Stimulated activated CD8-positive, alpha-beta memory T cell treated with anti-CD3 and anti-CD28 coated beads, Interleukin-12 subunit alpha, Interleukin-12 subunit beta, amount 100 ng/mL, for 24 hours (primary cell): Measurements from ENCODE around the gene ANXA1.

Source experiments
- DNase-seq: peaks from one replicate; pipeline ENCODE4 v3.0.0-alpha.2; 2020; ENCODE audit errors: extremely low read depth

The ANXA1 gene

DNA sequence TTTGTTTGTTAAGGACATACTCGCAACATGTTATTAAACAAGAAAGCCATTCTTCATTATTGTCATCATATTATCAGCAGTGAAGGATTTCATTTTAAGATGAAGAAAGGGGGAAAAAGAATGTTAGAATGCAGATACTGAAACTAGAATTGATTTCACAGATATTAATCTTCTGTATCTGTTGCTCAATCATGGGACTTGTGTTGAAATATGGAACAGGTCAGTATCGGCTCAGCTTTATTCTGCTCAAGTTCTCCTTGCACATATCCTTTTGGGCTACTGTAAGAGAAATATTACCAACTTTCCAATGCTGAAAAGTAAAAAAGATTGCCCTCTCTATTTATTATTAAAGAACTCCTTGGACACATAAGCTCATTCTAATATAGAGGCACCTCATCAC, 13.8 kb upstream of the ANXA1 start:
- no peak for DNase-seq

DNA sequence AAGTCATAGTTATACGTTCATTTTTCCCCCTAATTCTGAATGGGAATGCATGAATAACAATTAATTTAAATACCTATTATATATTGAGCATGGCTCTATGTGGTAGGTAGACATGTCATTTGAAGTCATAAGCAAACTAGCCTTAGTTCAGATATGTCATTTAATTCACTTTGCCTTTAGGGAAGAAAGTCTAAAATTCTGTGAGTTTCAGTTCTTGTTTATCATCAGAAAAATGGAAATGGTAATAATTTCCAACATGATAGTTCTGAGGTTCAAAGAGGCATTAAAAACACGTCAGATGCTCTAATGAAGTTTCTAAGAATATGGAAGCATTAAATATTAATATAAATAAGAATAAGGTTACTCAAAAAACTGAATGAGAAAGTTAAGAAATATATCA, 13.1 kb upstream of the ANXA1 start:
- DNase-seq = no peak

DNA sequence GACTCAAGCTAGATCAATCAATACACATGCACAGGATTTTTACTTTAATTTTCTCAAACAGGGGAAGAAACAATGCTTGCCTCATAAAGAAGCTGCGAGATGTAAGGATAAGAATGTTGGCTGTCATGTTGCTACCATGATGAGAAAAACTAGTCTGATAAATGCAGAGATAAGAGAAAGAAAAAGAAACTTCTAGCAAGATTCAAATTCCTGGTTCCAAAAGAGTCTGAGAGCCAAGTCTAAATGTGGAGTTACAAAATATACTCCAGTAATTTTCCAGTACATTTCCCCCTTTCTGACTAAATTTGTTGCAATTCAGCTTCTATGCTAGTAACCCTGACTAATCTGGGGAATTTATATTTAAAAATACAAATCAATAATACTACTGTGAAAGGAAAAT, 10.4 kb upstream of the ANXA1 start:
- no peak for DNase-seq

DNA sequence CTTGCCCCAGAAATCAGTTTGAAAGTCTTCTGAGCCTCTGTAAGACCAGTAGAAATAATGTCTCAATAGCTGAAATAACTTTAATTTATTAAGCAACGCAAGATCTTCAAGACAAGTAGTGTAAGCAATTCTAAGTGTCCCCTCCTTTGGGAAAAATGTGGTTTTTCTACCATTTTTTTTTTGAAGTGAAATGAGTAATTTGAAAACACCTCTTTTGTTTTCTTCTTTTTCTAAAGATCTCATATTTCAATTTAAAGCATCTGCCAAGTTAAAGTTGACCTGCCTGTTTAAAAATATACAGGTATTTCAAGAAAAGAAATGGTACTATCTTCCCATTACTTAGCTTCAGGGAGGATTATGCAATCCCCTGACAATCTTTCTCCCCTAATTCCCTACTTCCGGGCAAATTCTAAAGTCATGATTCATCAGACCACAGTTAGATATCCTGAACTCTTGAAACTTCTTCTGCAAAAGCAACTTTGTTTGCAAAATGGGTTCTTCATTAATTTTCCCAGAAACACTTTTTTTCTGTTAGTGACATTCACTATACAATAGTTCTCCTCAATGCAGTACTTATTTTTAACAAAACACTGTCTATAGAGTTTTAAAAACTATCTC, 7.8 kb upstream of the ANXA1 start:
- no peak for DNase-seq

DNA sequence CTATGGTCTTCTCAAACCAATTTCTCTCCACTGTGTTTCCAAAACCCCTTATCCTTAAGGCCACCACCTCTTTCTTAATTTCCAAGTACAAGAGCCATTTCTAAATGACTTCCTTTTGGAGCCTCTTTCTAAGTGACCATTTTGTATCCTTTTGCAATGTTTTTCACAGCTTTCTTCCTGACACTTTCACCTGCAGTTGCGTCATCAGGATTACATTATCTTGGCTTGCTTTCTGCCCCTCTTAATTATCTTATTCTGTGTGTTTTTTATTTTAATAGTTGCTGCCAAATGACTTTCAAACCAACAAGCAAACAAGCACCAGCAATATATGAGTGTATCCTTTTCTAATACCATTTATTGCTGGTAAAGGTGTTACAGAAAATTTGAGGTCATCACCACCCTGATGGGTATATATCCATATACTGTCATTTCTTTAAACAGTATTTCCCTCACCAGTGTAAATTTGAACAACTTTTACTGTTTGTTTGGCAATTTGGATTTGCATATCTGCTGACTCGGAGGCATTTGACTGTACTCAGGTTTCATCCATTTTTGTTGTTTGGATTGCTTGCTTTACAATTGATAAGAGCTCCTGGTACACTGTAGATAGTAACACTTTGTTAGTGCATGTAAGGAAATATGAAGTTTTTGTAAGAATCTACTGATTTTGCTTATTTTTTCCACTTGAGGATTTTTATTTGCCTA, 5.4 kb upstream of the ANXA1 start:
- DNase-seq = no peak

DNA sequence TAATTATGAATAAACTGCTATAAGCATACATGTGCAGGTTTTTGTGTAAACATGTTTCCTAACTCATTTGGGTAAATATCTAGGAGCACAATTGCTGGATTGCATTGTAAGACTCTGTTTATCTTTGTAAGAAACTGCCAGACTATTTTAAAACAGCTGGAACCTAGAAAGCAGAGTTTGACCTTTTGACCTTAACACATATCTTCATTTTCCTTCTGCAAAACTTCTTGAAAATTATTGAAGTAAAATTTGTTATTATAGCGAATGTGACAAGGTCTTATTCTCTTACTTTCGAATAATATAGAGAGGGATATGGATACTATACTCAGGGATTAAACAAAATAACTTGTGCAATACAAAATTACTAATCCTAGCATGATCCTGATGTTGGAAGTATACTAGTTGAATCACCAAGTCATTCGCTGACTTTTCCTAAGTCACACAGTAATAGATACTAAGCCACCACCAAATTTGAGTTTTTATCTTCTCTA, 3.2 kb upstream of the ANXA1 start:
- DNase-seq = no peak

DNA sequence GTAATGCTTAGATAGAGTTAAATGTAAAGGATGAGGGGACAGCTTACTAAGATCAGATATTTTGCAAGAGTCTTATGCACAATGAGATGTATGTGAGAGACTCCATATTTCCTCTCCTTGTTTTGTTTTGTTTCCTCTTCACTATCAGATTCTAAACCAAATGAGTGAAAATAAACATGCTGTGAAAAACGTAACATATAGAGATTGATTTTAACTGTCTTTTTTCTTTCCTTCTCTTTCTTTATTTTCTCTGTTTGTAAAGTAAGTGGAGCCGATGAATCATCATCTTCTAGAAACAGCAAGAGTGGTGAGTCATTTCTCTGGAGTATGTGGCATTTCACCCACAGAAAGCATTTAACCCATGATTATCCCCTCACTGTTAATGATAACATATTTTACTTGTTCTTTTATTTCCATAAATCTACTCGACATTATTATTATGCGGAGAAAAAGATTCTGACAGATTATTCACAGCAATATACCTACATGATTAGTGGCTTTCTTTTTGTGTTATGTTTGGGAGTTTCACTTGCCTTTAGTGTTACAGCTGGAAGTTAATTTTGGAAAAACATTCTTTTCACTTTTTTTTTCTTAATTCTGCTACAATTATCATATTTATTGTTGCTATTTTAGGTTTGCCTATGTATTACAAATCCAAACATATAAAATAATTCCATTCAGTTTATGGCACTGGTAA, 2.1 kb upstream of the ANXA1 start:
- DNase-seq = no peak

DNA sequence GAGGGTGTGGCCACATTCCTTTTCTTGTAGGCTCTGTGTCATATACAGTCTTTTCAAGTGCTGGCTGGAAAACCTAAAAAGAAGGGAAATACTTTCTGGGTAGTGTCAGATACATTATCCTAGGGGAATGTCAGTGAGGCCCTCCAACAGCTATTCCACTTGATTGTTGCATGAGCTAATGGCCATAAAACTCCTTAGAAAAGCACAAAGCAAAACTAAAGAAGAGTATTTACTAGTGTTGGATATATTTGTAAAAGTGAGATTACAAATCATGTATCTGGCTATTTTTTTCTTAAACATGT, 829 bp downstream of the ANXA1 start:
- no peak for DNase-seq

DNA sequence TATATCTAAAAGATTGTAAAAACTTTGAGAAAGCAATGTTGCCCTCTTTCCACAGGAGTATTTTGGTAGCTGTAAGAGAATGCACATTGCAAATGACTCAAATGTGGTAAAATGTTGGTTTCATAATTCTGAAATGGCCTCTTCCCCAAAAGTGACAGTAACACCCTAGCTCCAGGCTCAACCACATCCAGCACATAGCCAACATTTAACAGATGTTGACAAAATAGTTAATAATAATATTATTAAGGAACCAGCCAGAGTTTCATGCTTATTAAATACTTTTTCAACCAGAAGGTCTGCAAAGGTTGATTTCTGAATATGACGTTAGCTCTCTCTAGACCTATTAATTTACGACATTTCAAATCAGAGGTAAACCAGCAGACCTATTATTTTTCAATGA, 1.3 kb downstream of the ANXA1 start:
- DNase-seq = no peak

DNA sequence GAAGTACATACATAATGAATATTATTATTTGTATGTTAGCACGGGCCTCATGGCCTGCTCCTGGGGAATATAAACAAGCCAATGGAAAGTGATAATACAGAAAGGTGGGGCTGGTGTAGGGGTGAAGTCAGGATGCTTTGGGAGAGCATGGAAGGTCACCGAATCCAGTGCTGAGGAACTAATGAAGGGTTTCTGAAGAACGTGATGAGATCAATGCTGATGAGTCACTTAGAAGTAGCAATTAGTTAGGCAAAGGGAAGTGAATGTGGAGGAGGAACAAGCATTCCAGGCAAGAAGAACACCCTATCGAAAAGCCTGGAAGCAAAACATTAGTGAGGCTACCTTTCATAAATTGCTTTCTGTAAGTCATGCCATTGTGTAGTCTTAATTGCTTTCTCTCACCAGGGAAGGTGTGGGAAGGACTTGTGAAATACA, 2.1 kb downstream of the ANXA1 start:
- no peak for DNase-seq

DNA sequence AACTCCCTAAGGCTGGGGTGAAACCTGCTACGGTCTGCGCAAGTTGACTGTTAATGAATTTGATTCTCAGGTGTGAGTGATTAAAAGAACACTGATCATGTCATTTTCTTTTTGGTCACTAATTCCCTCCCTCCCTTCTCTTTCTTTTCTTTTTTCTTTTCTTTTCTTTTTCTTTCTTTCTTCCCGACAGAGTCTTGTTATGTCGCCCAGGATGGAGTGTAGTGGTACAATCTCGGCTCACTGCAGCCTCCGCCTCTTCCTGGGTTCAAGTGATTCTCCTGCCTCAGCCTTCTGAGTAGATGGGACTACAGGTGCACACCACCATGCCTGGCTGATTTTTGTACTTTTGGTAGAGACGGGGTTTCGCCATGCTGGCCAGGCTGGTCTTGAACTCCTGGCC, 2.6 kb downstream of the ANXA1 start:
- DNase-seq = no peak

DNA sequence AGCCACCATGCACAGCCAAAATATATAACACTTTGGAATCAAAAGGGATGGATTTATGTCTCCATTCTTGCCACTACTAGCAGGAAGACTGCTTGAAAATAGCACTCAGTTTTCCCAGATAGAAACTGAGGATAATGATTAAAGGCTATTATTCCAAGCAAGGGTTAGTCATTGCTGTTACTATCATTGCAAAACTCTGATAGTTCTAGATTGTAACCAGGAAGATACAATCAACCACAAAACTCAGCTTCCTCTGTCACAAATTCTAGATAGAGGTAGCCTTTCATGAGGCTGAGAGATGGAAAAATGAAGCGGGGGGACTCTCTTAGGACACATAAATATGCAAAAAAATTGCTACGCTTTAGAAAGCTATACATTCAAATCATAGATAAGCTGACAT, 3.1 kb downstream of the ANXA1 start:
- DNase-seq = no peak

DNA sequence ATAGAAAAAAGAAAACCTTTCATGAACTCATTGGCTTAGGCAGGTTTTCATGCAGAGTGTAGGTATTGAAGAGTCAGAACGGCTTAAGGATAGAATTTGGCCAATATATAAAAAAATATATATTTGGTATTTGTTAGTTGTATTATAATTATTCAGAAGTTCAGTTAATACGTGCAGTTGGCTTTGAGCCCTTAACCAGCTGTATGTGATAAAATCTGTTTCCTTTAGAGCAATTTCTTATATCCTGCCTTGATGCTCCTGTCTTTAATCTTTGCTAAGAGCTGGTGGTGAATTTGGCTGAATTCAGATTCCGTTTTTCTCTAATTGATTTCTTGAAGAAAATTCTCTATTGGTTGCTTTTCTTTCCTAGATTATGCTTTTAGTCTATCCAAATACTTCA, 3.7 kb downstream of the ANXA1 start:
- no peak for DNase-seq

DNA sequence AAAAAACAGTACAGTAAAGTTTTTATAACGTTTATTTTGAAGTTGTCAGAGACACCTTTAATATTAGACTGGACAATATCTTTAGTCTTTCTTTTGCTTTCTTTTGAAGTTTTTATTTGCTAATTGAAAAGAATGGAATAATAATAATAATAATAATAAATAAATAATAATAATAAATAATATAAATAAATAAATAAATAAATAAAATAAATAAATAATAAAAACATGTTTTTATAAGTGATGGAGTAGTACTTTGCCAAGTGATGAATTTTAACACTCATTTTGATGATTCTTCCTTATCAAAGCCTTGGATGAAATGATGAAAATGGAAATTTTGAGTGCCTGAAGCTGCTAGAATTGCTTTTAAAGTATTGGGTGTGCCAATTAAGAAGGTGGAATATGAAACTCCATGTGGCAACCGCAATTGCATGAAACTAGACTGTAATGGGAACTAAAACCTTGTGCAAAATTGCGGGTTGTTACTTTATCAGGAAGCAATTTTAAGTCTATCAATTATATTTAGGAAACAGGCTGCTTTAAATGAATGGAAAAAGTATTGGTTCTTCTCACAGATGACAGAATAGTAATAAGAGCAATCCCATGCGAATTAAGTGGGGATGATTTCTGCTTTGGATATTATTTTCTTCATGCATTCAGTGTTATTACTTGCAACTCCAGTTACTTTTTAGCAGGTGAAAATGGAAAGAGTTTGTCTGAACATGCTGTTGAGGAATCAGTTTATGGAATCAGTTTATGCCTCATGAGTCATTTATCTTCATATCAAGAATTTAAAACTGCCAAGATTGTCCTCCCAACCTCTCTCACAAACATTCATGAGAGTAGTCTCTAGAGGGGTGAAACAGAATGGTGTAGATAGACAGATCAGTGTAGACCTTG, 4.6 kb downstream of the ANXA1 start:
- DNase-seq = no peak

DNA sequence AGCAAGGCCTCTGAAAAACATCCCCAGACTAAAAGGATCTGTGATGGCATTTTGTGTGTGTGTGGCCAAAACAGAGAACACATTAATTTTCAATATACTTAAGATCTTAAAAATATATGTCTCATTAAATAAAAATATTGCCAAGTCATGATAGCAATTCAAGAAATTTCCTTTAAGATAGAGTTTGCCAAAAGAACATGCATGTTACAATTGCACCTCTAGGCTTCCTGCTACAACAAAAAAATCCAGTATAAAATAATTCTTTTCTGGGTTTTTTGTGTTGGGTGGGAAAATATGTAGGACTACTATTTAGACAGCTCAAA, 5.2 kb downstream of the ANXA1 start:
- no peak for DNase-seq

DNA sequence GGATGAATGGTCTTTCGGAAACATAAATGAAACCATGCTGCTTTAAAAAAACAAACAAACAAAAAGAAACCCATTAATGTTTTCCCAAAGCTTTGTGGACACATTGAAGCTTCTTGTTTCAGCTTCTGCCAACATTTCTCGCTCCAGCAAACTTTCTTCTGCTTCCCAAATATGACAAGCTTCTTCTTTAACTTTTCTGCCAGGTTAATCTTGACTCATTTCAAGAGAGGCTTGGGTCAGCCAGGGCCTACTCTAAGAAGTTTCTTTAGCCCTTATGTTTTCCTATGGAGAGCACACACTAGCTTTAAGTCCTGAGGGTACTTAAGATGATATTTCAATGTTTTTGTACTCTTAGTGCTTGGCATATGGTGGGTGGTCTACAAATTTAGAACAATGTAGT, 6.1 kb downstream of the ANXA1 start:
- no peak for DNase-seq

DNA sequence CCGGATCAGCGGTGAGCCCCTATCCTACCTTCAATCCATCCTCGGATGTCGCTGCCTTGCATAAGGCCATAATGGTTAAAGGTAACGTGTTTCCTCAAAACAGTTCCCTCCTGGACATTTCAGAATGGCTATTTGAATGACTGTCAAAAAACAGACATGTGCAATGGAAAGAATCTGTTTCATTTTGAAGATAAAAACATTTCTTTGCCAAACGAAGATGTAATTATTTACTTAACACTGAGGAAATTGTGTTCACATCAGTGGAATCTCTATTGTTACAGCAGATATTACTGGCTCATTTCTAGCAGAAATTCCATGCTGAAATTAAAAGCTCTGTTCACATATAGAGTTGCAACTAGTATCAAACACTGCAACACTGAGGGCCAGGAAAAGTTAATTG, 7.1 kb downstream of the ANXA1 start:
- DNase-seq = no peak

DNA sequence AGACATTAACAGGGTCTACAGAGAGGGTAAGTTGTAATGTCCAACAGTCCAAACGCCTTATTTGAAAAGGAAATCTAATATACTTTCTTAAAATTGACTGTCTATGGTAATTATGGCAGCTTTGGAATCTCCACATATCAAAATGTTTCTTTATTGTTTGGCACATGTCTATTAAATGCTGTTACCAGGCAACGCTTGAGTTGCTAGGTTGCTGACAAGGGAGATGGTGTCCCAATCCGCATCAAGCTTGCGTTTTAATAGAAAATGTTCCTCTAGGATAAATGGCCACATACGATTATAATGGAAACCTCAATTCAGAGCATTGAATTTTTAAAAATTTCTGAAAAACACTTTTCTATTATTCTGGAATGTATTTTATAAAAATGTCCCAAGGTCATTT, 9.2 kb downstream of the ANXA1 start:
- DNase-seq = no peak

DNA sequence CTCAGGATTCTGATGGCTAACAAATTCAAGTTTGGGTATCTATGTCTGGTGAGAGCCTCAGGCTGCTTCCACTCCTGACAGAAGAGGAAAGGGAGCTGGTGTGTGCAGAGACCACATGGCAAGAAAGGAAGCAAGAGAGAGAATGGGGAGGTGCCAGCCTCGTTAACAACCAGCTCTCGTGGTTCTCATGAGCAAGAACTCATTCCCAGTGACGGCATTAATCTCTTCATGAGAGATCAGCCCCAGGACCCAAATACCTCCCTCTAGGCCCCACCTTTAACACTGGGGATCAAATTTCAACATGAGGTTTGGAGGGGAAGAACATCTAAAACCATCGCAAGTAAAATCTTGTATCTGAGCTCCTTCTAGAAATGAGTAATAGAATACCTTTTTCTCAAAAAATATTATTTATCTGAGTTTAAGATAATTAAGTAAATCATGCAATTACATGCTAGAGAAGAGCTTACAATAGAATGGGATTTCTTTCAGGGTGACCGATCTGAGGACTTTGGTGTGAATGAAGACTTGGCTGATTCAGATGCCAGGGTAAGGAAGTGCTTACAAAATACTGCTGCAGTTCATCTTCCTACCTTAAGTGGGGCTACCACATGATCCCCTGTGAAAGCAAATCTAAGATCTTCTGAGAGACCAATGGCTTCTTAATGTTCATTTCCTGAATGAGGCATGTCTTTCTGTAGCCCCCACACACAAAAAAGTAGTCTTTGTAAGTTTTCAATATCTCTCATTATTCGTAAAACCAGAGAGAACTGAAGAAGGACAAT, 11.5 kb downstream of the ANXA1 start:
- no peak for DNase-seq

DNA sequence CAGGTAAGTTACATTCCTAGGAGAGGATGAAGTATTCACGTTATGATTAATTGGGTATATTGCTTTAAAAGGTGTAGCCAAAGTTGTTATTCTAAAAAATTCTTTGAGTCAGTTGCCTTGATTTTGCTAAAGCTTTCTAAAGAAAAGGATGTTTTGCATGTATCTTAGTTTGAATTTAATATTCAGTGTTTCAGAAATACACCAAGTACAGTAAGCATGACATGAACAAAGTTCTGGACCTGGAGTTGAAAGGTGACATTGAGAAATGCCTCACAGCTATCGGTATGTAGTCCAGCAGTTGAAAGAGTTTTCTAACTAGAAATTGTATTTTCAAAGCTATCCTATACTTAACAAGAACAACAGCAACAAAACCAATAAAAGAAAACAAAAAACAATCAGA, 14.2 kb downstream of the ANXA1 start:
- DNase-seq = no peak

DNA sequence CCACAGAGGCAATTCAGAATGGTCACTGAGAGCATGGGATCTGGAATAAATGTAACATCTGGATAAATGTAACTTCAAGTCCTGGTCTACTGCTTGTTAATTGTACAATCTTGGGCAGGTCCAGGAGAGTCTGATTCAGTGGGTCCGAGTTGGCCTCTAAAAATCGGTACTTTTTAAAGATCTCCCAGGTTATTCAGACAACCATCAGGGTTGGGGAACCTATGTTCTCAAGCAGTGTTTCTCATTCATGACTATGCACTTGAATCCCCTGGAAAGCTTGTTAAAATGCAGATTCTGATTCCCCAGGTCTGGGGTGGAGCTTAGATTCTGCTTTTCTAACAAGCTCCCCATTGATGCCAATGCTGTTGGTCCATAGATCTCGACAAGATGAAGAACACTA, 14.8 kb downstream of the ANXA1 start:
- DNase-seq = no peak

DNA sequence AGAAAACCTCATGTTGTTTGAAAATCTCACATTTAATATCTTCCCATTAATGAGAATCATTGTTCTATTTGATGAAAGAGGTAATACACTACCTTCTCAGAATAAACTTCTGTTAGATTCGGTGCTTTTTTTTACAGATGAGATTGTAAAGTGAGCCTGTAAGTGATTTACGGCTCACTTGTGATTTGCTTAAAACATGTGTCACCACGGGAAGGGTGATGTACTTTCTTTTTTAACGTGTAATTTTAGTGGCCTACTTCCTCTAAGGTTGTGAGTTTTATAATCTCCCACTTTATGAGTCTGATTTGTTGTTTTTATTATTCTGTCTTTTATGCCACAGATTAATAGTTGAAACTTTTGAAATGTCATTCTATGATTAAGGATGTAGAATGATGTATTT, 15.9 kb downstream of the ANXA1 start:
- no peak for DNase-seq
